A673 (cell line): Measurements from ENCODE around the gene NUCB1. TPM values are rescaled to one million over a fixed set of nuclear protein-coding genes. Genes with fewer than 3 reads are reported as not detected.
A peak's percentile ranks its signal among the peaks of the same experiment; 100 is the strongest.

Experiments used
- BruUV-seq: library from RNA; stranded (reverse); fragments of 400-500 nt; replicated peaks from 2 replicates; lab custom pipeline; 2021; lab: Mats Ljungman, UMichigan
- CTCF ChIA-PET: fragments of 300-600 bp; sonication (Branson Sonifier 250); formaldehyde crosslinking; loops from one replicate; lab custom pipeline; 2022; ENCODE audit warnings: antibody characterized with exemption; lab: Charles Lee
- POLR2A ChIA-PET: fragments of 300-600 bp; sonication (Branson Sonifier 250); formaldehyde crosslinking; loops from one replicate; lab custom pipeline; 2022; ENCODE audit warnings: antibody characterized with exemption; ENCODE audit not compliant: low non-redundant PET; lab: Charles Lee
- DNase-seq: peaks from one replicate; pipeline ENCODE4 v3.0.0-alpha.2; 2015; ENCODE audit warnings: low spot score
- H3K27ac ChIP-seq: fragments of 200-600 bp; sonication (generic); 2 replicates; pipeline ENCODE4 v1.5.1; 2016; ENCODE audit warnings: mixed run types, low read depth, mild to moderate bottlenecking, mixed read lengths, antibody characterized with exemption, low read length; ENCODE audit not compliant: poor library complexity, severe bottlenecking
- H3K27me3 ChIP-seq: fragments of 200-600 bp; sonication (generic); replicated peaks from 2 replicates; pipeline ENCODE4 v1.6.1; 2017; ENCODE audit warnings: mixed run types, low read depth, mild to moderate bottlenecking, mixed read lengths, antibody characterized with exemption, low read length; ENCODE audit not compliant: insufficient read depth, poor library complexity
- H3K36me3 ChIP-seq: fragments of 200-600 bp; sonication (generic); 2 replicates; pipeline ENCODE4 v1.6.1; 2016; ENCODE audit warnings: mixed run types, mild to moderate bottlenecking, mixed read lengths, antibody characterized with exemption, low read length; ENCODE audit not compliant: insufficient read depth, poor library complexity, severe bottlenecking
- H3K4me1 ChIP-seq: fragments of 200-600 bp; sonication (generic); 2 replicates; pipeline ENCODE4 v1.6.1; 2017; ENCODE audit warnings: mixed run types, mild to moderate bottlenecking, mixed read lengths, antibody characterized with exemption, low read length; ENCODE audit not compliant: insufficient read depth, poor library complexity, severe bottlenecking
- H3K4me3 ChIP-seq: fragments of 200-600 bp; sonication (generic); 2 replicates; pipeline ENCODE4 v1.5.1; 2016; ENCODE audit warnings: low read depth, mixed run types, mild to moderate bottlenecking, mixed read lengths, low read length; ENCODE audit not compliant: poor library complexity, severe bottlenecking
- H3K9me3 ChIP-seq: fragments of 200-600 bp; sonication (generic); 2 replicates; pipeline ENCODE4 v1.6.1; 2016; ENCODE audit warnings: mixed run types, low read depth, mild to moderate bottlenecking, mixed read lengths, antibody characterized with exemption, low read length; ENCODE audit not compliant: poor library complexity, severe bottlenecking
- EZH2 ChIP-seq: fragments of 200-600 bp; sonication (generic); IDR thresholded peaks from 2 replicates; pipeline ENCODE4 v1.6.1; 2017; ENCODE audit warnings: borderline replicate concordance, low read depth, mild to moderate bottlenecking, mixed read lengths, antibody characterized with exemption, low read length; ENCODE audit not compliant: poor library complexity, severe bottlenecking
- intact Hi-C: fragments of 100-400 bp; cut with micrococcal nuclease; formaldehyde crosslinking; loops from one replicate; pipeline ENCODE4 v1.10.0; 2022; ENCODE audit not compliant: unreplicated experiment
- total RNA-seq: library from RNA; stranded (reverse); gene quantifications from 2 replicates; pipeline ENCODE4 v1.2.3, GENCODE V29; 2021
- TF ChIP-seq, protein P1 (sequence below): fragments of 300-800, 200-600 bp; sonication (generic); conservative IDR thresholded peaks from 2 replicates; pipeline ENCODE4 v1.5.1; 2017; ENCODE audit warnings: low read depth, mild to moderate bottlenecking, antibody characterized with exemption, low read length, moderate library complexity, mixed read lengths

NUCB1 gene
- total RNA-seq, 1 experiment from 2014 or later, result 86.7 TPM

DNA sequence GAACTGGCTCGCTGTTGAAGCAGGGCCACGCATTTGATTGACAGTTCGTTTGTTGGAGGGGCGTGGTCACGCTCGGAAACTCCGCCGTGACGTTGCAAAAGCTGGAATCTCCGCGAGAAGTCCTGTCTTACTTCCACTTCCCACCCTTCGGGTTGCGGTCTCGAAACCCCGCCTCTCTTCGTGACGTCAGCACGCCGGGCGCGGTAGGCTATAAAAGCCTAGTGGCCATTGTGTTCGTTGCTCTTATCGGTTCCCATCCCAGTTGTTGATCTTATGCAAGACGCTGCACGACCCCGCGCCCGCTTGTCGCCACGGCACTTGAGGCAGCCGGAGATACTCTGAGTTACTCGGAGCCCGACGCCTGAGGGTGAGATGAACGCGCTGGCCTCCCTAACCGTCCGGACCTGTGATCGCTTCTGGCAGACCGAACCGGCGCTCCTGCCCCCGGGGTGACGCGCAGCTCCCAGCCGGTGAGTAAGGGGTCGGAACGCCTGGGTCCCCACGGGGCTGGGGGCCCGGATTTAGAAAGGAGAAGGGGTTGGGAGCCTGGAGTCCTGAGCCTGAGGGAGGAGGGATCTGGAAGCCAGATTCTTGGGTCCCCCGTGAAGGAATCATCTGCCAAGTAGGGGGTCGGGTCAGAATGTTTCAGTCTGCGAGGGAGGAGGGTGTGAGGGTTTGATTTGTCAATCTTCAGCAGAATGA, 27.8 kb upstream of the NUCB1 start, which contains the start of gene PPP1R15A:
TSS of gene PPP1R15A (plus strand) at position 240 of the 702 bp plus-strand sequence. CDS start 813 bp downstream, outside the sequence.
- POLR2A ChIA-PET, result interaction anchor here (0.6 to 0.7 kb wide), 2 partner anchors 14 to 553 kb away, joined by 3 to 8 read pairs; no protein-coding TSS in a partner anchor
- Histone ChIP-seq H3K4me3 (peak within 1 kb of the TSS; percentile 91), H3K27ac (peak within 1 kb of the TSS; percentile 99), H3K4me1 (peaks cover 46% of the 10 kb centered on the region), H3K36me3 (peaks cover 32% of the 10 kb centered on the region), H3K9me3 (no peaks in the 10 kb centered on the region), H3K27me3 (no peaks in the 10 kb centered on the region)
- TSS peak; percentile 65 for BruUV-seq
- TF ChIP-seq, protein P1, sequence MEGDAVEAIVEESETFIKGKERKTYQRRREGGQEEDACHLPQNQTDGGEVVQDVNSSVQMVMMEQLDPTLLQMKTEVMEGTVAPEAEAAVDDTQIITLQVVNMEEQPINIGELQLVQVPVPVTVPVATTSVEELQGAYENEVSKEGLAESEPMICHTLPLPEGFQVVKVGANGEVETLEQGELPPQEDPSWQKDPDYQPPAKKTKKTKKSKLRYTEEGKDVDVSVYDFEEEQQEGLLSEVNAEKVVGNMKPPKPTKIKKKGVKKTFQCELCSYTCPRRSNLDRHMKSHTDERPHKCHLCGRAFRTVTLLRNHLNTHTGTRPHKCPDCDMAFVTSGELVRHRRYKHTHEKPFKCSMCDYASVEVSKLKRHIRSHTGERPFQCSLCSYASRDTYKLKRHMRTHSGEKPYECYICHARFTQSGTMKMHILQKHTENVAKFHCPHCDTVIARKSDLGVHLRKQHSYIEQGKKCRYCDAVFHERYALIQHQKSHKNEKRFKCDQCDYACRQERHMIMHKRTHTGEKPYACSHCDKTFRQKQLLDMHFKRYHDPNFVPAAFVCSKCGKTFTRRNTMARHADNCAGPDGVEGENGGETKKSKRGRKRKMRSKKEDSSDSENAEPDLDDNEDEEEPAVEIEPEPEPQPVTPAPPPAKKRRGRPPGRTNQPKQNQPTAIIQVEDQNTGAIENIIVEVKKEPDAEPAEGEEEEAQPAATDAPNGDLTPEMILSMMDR, result no peak
- TF ChIP-seq EZH2, result no peak
- intact Hi-C loops, result loop anchor here (10.0 kb wide), 1 partner anchor 92 kb away; the partner anchor contains the start of gene FTL
- DNase-seq, result peak; percentile 98
- CTCF ChIA-PET, result no interaction called here

DNA sequence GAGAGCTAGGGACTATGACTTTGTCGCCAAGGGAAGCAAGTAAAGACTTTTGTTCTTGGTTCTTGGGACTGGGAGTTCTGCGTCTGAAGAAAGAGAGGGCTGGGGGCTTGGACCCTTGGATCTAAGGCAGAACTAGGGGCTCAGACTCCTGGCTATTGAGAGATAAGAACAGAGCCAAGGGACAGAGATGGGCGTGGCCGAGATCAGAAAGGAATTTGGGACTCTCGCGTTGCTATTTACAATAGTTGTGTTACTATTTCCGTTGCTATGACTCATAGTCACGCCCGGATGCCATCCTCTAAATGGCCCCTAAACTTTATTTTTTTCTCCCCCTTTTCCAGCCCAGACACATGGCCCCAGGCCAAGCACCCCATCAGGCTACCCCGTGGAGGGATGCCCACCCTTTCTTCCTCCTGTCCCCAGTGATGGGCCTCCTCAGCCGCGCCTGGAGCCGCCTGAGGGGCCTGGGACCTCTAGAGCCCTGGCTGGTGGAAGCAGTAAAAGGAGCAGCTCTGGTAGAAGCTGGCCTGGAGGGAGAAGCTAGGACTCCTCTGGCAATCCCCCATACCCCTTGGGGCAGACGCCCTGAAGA, 27.1 kb upstream of the NUCB1 start:
- peak; percentile 96 for DNase-seq
- H3K36me3 ChIP-seq, result peaks cover 32% of the 10 kb centered on the region
- H3K4me1 ChIP-seq, result peaks cover 40% of the 10 kb centered on the region
- CTCF ChIA-PET, result no interaction called here
- no peaks in the 10 kb centered on the region for H3K27me3 ChIP-seq
- intact Hi-C loops, result loop anchor here (10.0 kb wide), 1 partner anchor 92 kb away; the partner anchor contains the start of gene FTL
- no TSS peak for BruUV-seq
- no peaks in the 10 kb centered on the region for H3K9me3 ChIP-seq
- peak overlapping the region; percentile 91 for H3K4me3 ChIP-seq
- H3K27ac ChIP-seq, result peak overlapping the region; percentile 99
- POLR2A ChIA-PET, result no interaction called here
- no peak for TF ChIP-seq EZH2
- TF ChIP-seq, protein P1, result no peak

GRCh38 chr19:48873476-48874302, 26.4 kb upstream of the NUCB1 start:
- Histone ChIP-seq H3K27me3 (no peaks in the 10 kb centered on the region), H3K4me3 (peak overlapping the region; percentile 91), H3K36me3 (peaks cover 32% of the 10 kb centered on the region), H3K9me3 (no peaks in the 10 kb centered on the region), H3K27ac (peak overlapping the region; percentile 99), H3K4me1 (peaks cover 33% of the 10 kb centered on the region)
- intact Hi-C loops, result loop anchor here (10.0 kb wide), 1 partner anchor 91 kb away; the partner anchor contains the start of gene FTL
- BruUV-seq, result no TSS peak
- ChIA-PET CTCF (no interaction called here), POLR2A (no interaction called here)
- DNase-seq, result no peak
- TF ChIP-seq, protein P1, result no peak
- TF ChIP-seq EZH2, result no peak
